Inflammatory macrophage (primary cell): Measurements from ENCODE around the gene SYCN.
A peak's percentile ranks its signal among the peaks of the same experiment; 100 is the strongest.
"Not testable (repeated sequence)": the region's sequence is repeated elsewhere in the genome, so short reads cannot be mapped to it uniquely, and the experiment has no call there.

Experiments used
- DNase-seq, 2 donors: peaks; one replicate each; pipeline ENCODE4 v3.0.0-alpha.2; 2020 to 2022
- total RNA-seq, 18 experiments: gene quantifications; one replicate each; lab custom pipeline; 2026; ENCODE audit warnings: mixed read lengths in 6 of 18, inconsistent platforms in 2 of 18; lab: John Stamatoyannopoulos, UW

SYCN gene
- total RNA-seq: 0 reads per million in 18 experiments

GRCh38 chr19:39203372-39204341 is at the start of gene SYCN:
Gene SYCN (minus strand): TSS chr19:39204263. CDS start chr19:39204254, 9 bp downstream.
- no peak for DNase-seq

- no peak for DNase-seq
Observed at GRCh38 chr19:39253374-39254149, 49.5 kb upstream of the SYCN start.

GRCh38 chr19:39252458-39252857 is 48.4 kb upstream of the SYCN start:
- no peak for DNase-seq

- DNase-seq: no peak
Observed at GRCh38 chr19:39251846-39252245, 47.8 kb upstream of the SYCN start.

GRCh38 chr19:39251081-39251480 is 47.0 kb upstream of the SYCN start:
- no peak for DNase-seq

GRCh38 chr19:39248806-39249205 is 44.7 kb upstream of the SYCN start, which contains the start of gene IFNL4:
Gene IFNL4 (minus strand): TSS chr19:39248856.
- no peak for DNase-seq

GRCh38 chr19:39247701-39248664 is 43.9 kb upstream of the SYCN start:
- DNase-seq: peak in 1 of 2 donors; percentile 4

GRCh38 chr19:39246951-39247669 is 43.0 kb upstream of the SYCN start:
- DNase-seq: no peak

GRCh38 chr19:39245166-39245565 is 41.1 kb upstream of the SYCN start:
- DNase-seq: not testable (repeated sequence)

- DNase-seq: not testable (repeated sequence)
Observed at GRCh38 chr19:39244410-39245100, 40.5 kb upstream of the SYCN start, which contains the start of gene IFNL3. Gene IFNL3 (minus strand): TSS chr19:39245006. CDS start chr19:39244967, 39 bp downstream.

GRCh38 chr19:39243741-39244140 is 39.7 kb upstream of the SYCN start:
- DNase-seq: not testable (repeated sequence)

GRCh38 chr19:39240421-39240820 is 36.4 kb upstream of the SYCN start:
- DNase-seq: no peak

- DNase-seq: no peak
Observed at GRCh38 chr19:39238944-39239343, 34.9 kb upstream of the SYCN start.

GRCh38 chr19:39238209-39238608 is 34.1 kb upstream of the SYCN start:
- DNase-seq: no peak

- DNase-seq: no peak
Observed at GRCh38 chr19:39237200-39238184, 33.4 kb upstream of the SYCN start.

GRCh38 chr19:39236527-39236926 is 32.5 kb upstream of the SYCN start:
- no peak for DNase-seq

- no peak for DNase-seq
Observed at GRCh38 chr19:39232708-39233107, 28.6 kb upstream of the SYCN start.

- DNase-seq: no peak
Observed at GRCh38 chr19:39230096-39230764, 26.2 kb upstream of the SYCN start.

- no peak for DNase-seq
Observed at GRCh38 chr19:39224910-39225309, 20.8 kb upstream of the SYCN start.
